PC-3 (cell line): ENCODE measurements around the gene KLF13. TPM values are rescaled to one million over a fixed set of nuclear protein-coding genes. Genes with fewer than 3 reads are reported as not detected.

ENCODE experiments used
- ATAC-seq: fragments of 200-7000 bp; cut with Tn5 transposase; 2 replicates; pipeline ENCODE4 v1.9.1; 2020; ENCODE audit warnings: mild to moderate bottlenecking, moderate library complexity
- BruUV-seq: library from RNA; stranded (reverse); fragments of 400-500 nt; replicated peaks from 2 replicates; lab custom pipeline; 2021; lab: Mats Ljungman, UMichigan
- CTCF ChIA-PET: fragments of 300-600 bp; sonication (Branson Sonifier 250); formaldehyde crosslinking; loops from one replicate; lab custom pipeline; 2022; ENCODE audit warnings: antibody characterized with exemption; lab: Charles Lee
- POLR2A ChIA-PET: fragments of 300-600 bp; sonication (Branson Sonifier 250); formaldehyde crosslinking; loops from one replicate; lab custom pipeline; 2022; ENCODE audit warnings: antibody characterized with exemption; ENCODE audit not compliant: unreplicated experiment; lab: Charles Lee
- DNase-seq: peaks from one replicate; pipeline ENCODE4 v3.0.0-alpha.2; 2015
- H2AFZ ChIP-seq: fragments of 300-600 bp; sonication (generic); 2 replicates; pipeline ENCODE4 v1.6.0; 2016; ENCODE audit warnings: antibody characterized with exemption, low read length
- H3F3A ChIP-seq: fragments of 300-600 bp; sonication (generic); one replicate; pipeline ENCODE4 v1.6.0; 2017; ENCODE audit warnings: antibody characterized with exemption, low read length, control low read depth, mild to moderate bottlenecking; ENCODE audit not compliant: unreplicated experiment
- H3K27ac ChIP-seq: fragments of 300-600 bp; sonication (generic); 2 replicates; pipeline ENCODE4 v1.5.1; 2016; ENCODE audit warnings: mild to moderate bottlenecking, low read length
- H3K27me3 ChIP-seq: fragments of 300-600 bp; sonication (generic); 2 replicates; pipeline ENCODE4 v1.6.1; 2016; ENCODE audit warnings: low read length, mixed read lengths
- H3K36me3 ChIP-seq: fragments of 300-600 bp; sonication (generic); 2 replicates; pipeline ENCODE4 v1.6.1; 2016; ENCODE audit warnings: low read depth, mixed run types, low read length, mixed read lengths
- H3K4me1 ChIP-seq: fragments of 300-600 bp; sonication (generic); 2 replicates; pipeline ENCODE4 v1.5.1; 2016; ENCODE audit warnings: low read length; ENCODE audit not compliant: insufficient read depth
- H3K4me2 ChIP-seq: fragments of 300-600 bp; sonication (generic); 2 replicates; pipeline ENCODE4 v1.6.0; 2016; ENCODE audit warnings: low read length
- H3K4me3 ChIP-seq: fragments of 300-600 bp; sonication (generic); 2 replicates; pipeline ENCODE4 v1.5.1; 2016; ENCODE audit warnings: mild to moderate bottlenecking, low read length, mixed read lengths
- H3K79me2 ChIP-seq: fragments of 300-600 bp; sonication (generic); 2 replicates; pipeline ENCODE4 v1.6.1; 2017; ENCODE audit warnings: low read length, mixed read lengths
- H3K9ac ChIP-seq: fragments of 300-600 bp; sonication (generic); 2 replicates; pipeline ENCODE4 v1.6.0; 2016; ENCODE audit warnings: mild to moderate bottlenecking, low read length
- H3K9me2 ChIP-seq: fragments of 300-600 bp; sonication (generic); replicated peaks from 2 replicates; pipeline ENCODE4 v1.6.1; 2016; ENCODE audit warnings: mixed run types, low read length, mixed read lengths
- H3K9me3 ChIP-seq: fragments of 300-600 bp; sonication (generic); 2 replicates; pipeline ENCODE4 v1.6.1; 2016; ENCODE audit warnings: low read length, mixed read lengths
- H4K20me1 ChIP-seq: fragments of 300-600 bp; sonication (generic); 2 replicates; pipeline ENCODE4 v1.6.1; 2016; ENCODE audit warnings: low read length, mixed read lengths
- CTCF ChIP-seq: fragments of 300-600 bp; sonication (generic); conservative IDR thresholded peaks from 2 replicates; pipeline ENCODE4 v1.5.1; 2017; ENCODE audit warnings: antibody characterized with exemption, low read depth, mild to moderate bottlenecking, low read length
- EZH2 ChIP-seq: fragments of 300-600 bp; sonication (generic); IDR thresholded peaks from one replicate; pipeline ENCODE4 v1.6.1; 2017; ENCODE audit warnings: antibody characterized with exemption, mild to moderate bottlenecking, low read length; ENCODE audit not compliant: unreplicated experiment
- EZH2phosphoT487 ChIP-seq: fragments of 300-600 bp; sonication (generic); IDR thresholded peaks from 2 replicates; pipeline ENCODE4 v1.6.1; 2018; ENCODE audit warnings: mild to moderate bottlenecking, antibody characterized with exemption, low read length, borderline replicate concordance
- intact Hi-C: fragments of 100-400 bp; cut with micrococcal nuclease; formaldehyde crosslinking; loops from 2 replicates; pipeline ENCODE4 v1.9.0; 2023
- total RNA-seq: library from RNA; depleted of rRNA; stranded (reverse); fragments of >200 nt; gene quantifications from 2 replicates; pipeline ENCODE4 v1.2.3, GENCODE V29; 2014; rRNA removed

The KLF13 gene
- total RNA-seq, 1 experiment from 2014 or later, result 11.4 TPM

- BruUV-seq, result no TSS peak
- H3K79me2 ChIP-seq, result no peaks in the 10 kb centered on the region
- H3K4me1 ChIP-seq, result no peaks in the 10 kb centered on the region
- H3K4me3 ChIP-seq, result no peak overlapping the region
- CTCF ChIA-PET, result no interaction called here
- no peak overlapping the region for H3K4me2 ChIP-seq
- intact Hi-C loops, result no loop called here
- no peaks in the 10 kb centered on the region for H3K27me3 ChIP-seq
- POLR2A ChIA-PET, result no interaction called here
- ATAC-seq (no peak), DNase-seq (no peak)
- no peak overlapping the region for H2AFZ ChIP-seq
- no peak overlapping the region for H3K27ac ChIP-seq
- H3K9ac ChIP-seq, result no peak overlapping the region
- H3F3A ChIP-seq, result no peaks in the 10 kb centered on the region
- H3K36me3 ChIP-seq, result no peaks in the 10 kb centered on the region
- H3K9me2 ChIP-seq, result no peaks in the 10 kb centered on the region
- no peaks in the 10 kb centered on the region for H3K9me3 ChIP-seq
- TF ChIP-seq EZH2 (no peak), EZH2phosphoT487 (no peak), CTCF (no peak)
- no peaks in the 10 kb centered on the region for H4K20me1 ChIP-seq
Measured at GRCh38 chr15:31419820-31420219, 93.2 kb downstream of the KLF13 start.

- no peak overlapping the region for H3K9ac ChIP-seq
- H3K79me2 ChIP-seq, result no peaks in the 10 kb centered on the region
- H3K4me2 ChIP-seq, result no peak overlapping the region
- TF ChIP-seq EZH2phosphoT487, result no peak
- no peak for TF ChIP-seq EZH2
- TF ChIP-seq CTCF, result no peak
- no peaks in the 10 kb centered on the region for H3K4me1 ChIP-seq
- CTCF ChIA-PET, result no interaction called here
- no peaks in the 10 kb centered on the region; the same call in 1 of the 2 replicates for H3K27me3 ChIP-seq
- no peaks in the 10 kb centered on the region for H3K36me3 ChIP-seq
- POLR2A ChIA-PET, result no interaction called here
- H3K4me3 ChIP-seq, result no peak overlapping the region
- H2AFZ ChIP-seq, result no peak overlapping the region
- no TSS peak for BruUV-seq
- no peaks in the 10 kb centered on the region for H3F3A ChIP-seq
- no peak for DNase-seq
- intact Hi-C loops, result no loop called here
- no peak for ATAC-seq
- H3K27ac ChIP-seq, result no peak overlapping the region
- no peaks in the 10 kb centered on the region for H3K9me2 ChIP-seq
- no peaks in the 10 kb centered on the region for H4K20me1 ChIP-seq
- no peaks in the 10 kb centered on the region for H3K9me3 ChIP-seq
Measured at GRCh38 chr15:31427411-31427810, 100.8 kb downstream of the KLF13 start.

Other genes with a start within 250 kb of the KLF13 start
- not detected in 2 replicates for gene TRPM1, start 225.1 kb upstream of the KLF13 start, total RNA-seq